HG03571 (cell line): ENCODE data around the gene S100A7.

Experiments used
- ATAC-seq: cut with Tn5 transposase; IDR thresholded peaks from one replicate; pipeline ENCODE4 v1.9.1; 2021; ENCODE audit not compliant: unreplicated experiment

The S100A7 gene

GRCh38 chr1:153460551-153460950 lies at the start of gene S100A7:
TSS of gene S100A7 (minus strand) at chr1:153460651. CDS start at chr1:153459013, 1,638 bp downstream.
- no peak for ATAC-seq

GRCh38 chr1:153509729-153510354 lies 49.4 kb upstream of the S100A7 start:
- ATAC-seq, result no peak

- ATAC-seq, result no peak
These were observed 48.6 kb upstream of the S100A7 start for GRCh38 chr1:153509036-153509435.

- ATAC-seq, result no peak
These were observed 47.6 kb upstream of the S100A7 start for GRCh38 chr1:153507926-153508583.

GRCh38 chr1:153506831-153507413 lies 46.5 kb upstream of the S100A7 start:
- ATAC-seq, result no peak

GRCh38 chr1:153506386-153506785 lies 45.9 kb upstream of the S100A7 start:
- no peak for ATAC-seq

- ATAC-seq, result no peak
These were observed 45.1 kb upstream of the S100A7 start for GRCh38 chr1:153505576-153505975.

GRCh38 chr1:153503766-153504165 lies 43.3 kb upstream of the S100A7 start:
- ATAC-seq, result no peak

GRCh38 chr1:153498746-153499145 lies 38.3 kb upstream of the S100A7 start:
- ATAC-seq, result no peak

GRCh38 chr1:153495536-153495935 lies 35.1 kb upstream of the S100A7 start:
- ATAC-seq, result no peak

- ATAC-seq, result no peak
These were observed 34.6 kb upstream of the S100A7 start for GRCh38 chr1:153494976-153495535.

GRCh38 chr1:153493343-153493960 lies 33.0 kb upstream of the S100A7 start:
- ATAC-seq, result no peak

- ATAC-seq, result no peak
These were observed 30.0 kb upstream of the S100A7 start for GRCh38 chr1:153490272-153491051.

- no peak for ATAC-seq
These were observed 28.3 kb upstream of the S100A7 start for GRCh38 chr1:153488731-153489130.

GRCh38 chr1:153487707-153488106 lies 27.3 kb upstream of the S100A7 start:
- no peak for ATAC-seq

- no peak for ATAC-seq
These were observed 25.4 kb upstream of the S100A7 start for GRCh38 chr1:153485863-153486262.

- ATAC-seq, result no peak
These were observed 23.3 kb upstream of the S100A7 start for GRCh38 chr1:153483776-153484175.

GRCh38 chr1:153481124-153481523 lies 20.7 kb upstream of the S100A7 start:
- no peak for ATAC-seq

GRCh38 chr1:153478692-153479618 lies 18.5 kb upstream of the S100A7 start:
- no peak for ATAC-seq
